Parathyroid adenoma (tissue), 2 donors: ENCODE measurements around the gene ANKRD33B.

Experiments
- H2AFZ ChIP-seq: fragments of 300-600 bp; sonication (generic); one replicate; pipeline ENCODE4 v1.7.0; 2017; ENCODE audit warnings: antibody characterized with exemption, mild to moderate bottlenecking
- H3K27ac ChIP-seq: fragments of 300-600 bp; sonication (generic); one replicate; pipeline ENCODE4 v1.7.0; 2017
- H3K27me3 ChIP-seq: fragments of 300-600 bp; sonication (generic); one replicate; pipeline ENCODE4 v1.7.0; 2017; ENCODE audit warnings: low read length; ENCODE audit not compliant: control insufficient read depth, insufficient read depth
- H3K36me3 ChIP-seq: fragments of 300-600 bp; sonication (generic); one replicate; pipeline ENCODE4 v1.7.0; 2017; ENCODE audit warnings: low read length; ENCODE audit not compliant: control insufficient read depth, insufficient read depth
- H3K4me1 ChIP-seq: fragments of 300-600 bp; sonication (generic); one replicate; pipeline ENCODE4 v1.7.0; 2017; ENCODE audit warnings: control low read depth
- H3K4me2 ChIP-seq: fragments of 300-600 bp; sonication (generic); one replicate; pipeline ENCODE4 v1.7.0; 2017; ENCODE audit warnings: low read length
- H3K4me3 ChIP-seq: fragments of 300-600 bp; sonication (generic); one replicate; pipeline ENCODE4 v1.7.0; 2017; ENCODE audit warnings: low read depth, low read length
- H3K79me2 ChIP-seq: fragments of 300-600 bp; sonication (generic); one replicate; pipeline ENCODE4 v1.7.0; 2017; ENCODE audit warnings: control low read depth
- H3K9ac ChIP-seq: fragments of 300-600 bp; sonication (generic); one replicate; pipeline ENCODE4 v1.7.0; 2017; ENCODE audit warnings: mild to moderate bottlenecking
- H3K9me3 ChIP-seq: fragments of 300-600 bp; sonication (generic); one replicate; pipeline ENCODE4 v1.7.0; 2017; ENCODE audit warnings: low read length; ENCODE audit not compliant: control insufficient read depth
- CTCF ChIP-seq: fragments of 300-600 bp; sonication (generic); IDR thresholded peaks from one replicate; pipeline ENCODE4 v1.7.0; 2017; ENCODE audit warnings: antibody characterized with exemption, mild to moderate bottlenecking
- donor health status: primary hyperparathyroidism.

Gene ANKRD33B

GRCh38 chr5:10619649-10620048 lies 55.8 kb downstream of the ANKRD33B start:
- Histone ChIP-seq H3K4me3 (no peak overlapping the region), H3K36me3 (no peaks in the 10 kb centered on the region), H3K4me2 (no peak overlapping the region), H3K27me3 (no peaks in the 10 kb centered on the region), H3K27ac (no peak overlapping the region), H3K79me2 (no peaks in the 10 kb centered on the region), H3K9me3 (no peaks in the 10 kb centered on the region), H3K4me1 (no peaks in the 10 kb centered on the region), H3K9ac (no peak overlapping the region), H2AFZ (no peak overlapping the region)
- TF ChIP-seq CTCF: no peak

GRCh38 chr5:10620346-10620745 lies 56.5 kb downstream of the ANKRD33B start:
- no peaks in the 10 kb centered on the region for H3K4me1 ChIP-seq
- H2AFZ ChIP-seq: no peak overlapping the region
- no peak overlapping the region for H3K27ac ChIP-seq
- no peaks in the 10 kb centered on the region for H3K9me3 ChIP-seq
- H3K4me3 ChIP-seq: no peak overlapping the region
- no peak overlapping the region for H3K4me2 ChIP-seq
- no peaks in the 10 kb centered on the region for H3K36me3 ChIP-seq
- H3K27me3 ChIP-seq: no peaks in the 10 kb centered on the region
- H3K79me2 ChIP-seq: no peaks in the 10 kb centered on the region
- no peak overlapping the region for H3K9ac ChIP-seq
- TF ChIP-seq CTCF: no peak

- Histone ChIP-seq H3K79me2 (no peaks in the 10 kb centered on the region), H3K4me1 (no peaks in the 10 kb centered on the region), H3K4me3 (no peak overlapping the region), H3K27ac (no peak overlapping the region), H3K9ac (no peak overlapping the region), H3K27me3 (no peaks in the 10 kb centered on the region), H3K4me2 (no peak overlapping the region), H3K9me3 (no peaks in the 10 kb centered on the region), H3K36me3 (no peaks in the 10 kb centered on the region), H2AFZ (no peak overlapping the region)
- no peak for TF ChIP-seq CTCF
Measured at GRCh38 chr5:10621832-10622231, 58.0 kb downstream of the ANKRD33B start.

- no peak overlapping the region for H3K9ac ChIP-seq
- H3K4me2 ChIP-seq: no peak overlapping the region
- no peaks in the 10 kb centered on the region for H3K79me2 ChIP-seq
- no peaks in the 10 kb centered on the region for H3K9me3 ChIP-seq
- no peaks in the 10 kb centered on the region for H3K27me3 ChIP-seq
- TF ChIP-seq CTCF: no peak
- H3K27ac ChIP-seq: no peak overlapping the region
- H3K4me1 ChIP-seq: no peaks in the 10 kb centered on the region
- H3K36me3 ChIP-seq: no peaks in the 10 kb centered on the region
- H2AFZ ChIP-seq: no peak overlapping the region
- no peak overlapping the region for H3K4me3 ChIP-seq
Measured at GRCh38 chr5:10622810-10623209, 58.9 kb downstream of the ANKRD33B start.

- no peak for TF ChIP-seq CTCF
- Histone ChIP-seq H3K9ac (no peak overlapping the region), H3K36me3 (no peaks in the 10 kb centered on the region), H3K4me3 (no peak overlapping the region), H3K79me2 (no peaks in the 10 kb centered on the region), H3K4me1 (no peaks in the 10 kb centered on the region), H3K27ac (no peak overlapping the region), H2AFZ (no peak overlapping the region), H3K27me3 (no peaks in the 10 kb centered on the region), H3K4me2 (no peak overlapping the region), H3K9me3 (no peaks in the 10 kb centered on the region)
Measured at GRCh38 chr5:10623305-10623910, 59.5 kb downstream of the ANKRD33B start.
